ENCODE results near the gene ATPAF2.
A peak's percentile ranks its signal among the peaks of the same experiment; 100 is the strongest.

The ATPAF2 gene

DNA sequence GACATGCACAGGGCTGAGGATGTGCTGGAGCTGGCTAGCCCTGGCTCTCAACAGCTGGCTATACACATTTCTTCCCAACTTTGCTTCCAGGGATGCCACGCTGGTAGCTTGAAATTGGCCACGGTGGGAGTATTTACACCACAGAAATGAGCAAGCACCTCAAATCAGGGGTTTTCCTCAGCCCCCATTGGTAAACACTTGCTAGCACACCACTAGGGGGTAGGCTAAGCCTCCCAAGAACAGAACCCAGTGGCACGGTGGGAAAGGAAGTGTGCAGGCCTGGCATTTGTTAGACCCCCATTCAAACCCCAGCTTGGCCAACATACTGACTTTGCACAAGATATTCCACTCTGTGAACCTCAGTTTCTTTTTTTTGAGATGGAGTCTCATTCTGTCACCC, 53.4 kb downstream of the ATPAF2 start:
- no peak for DNase-seq (ENCODE audit: low read depth in 2 of 2)

GRCh38 chr17:17985153-17985552, 53.8 kb downstream of the ATPAF2 start:
- DNase-seq (ENCODE audit: low read depth in 2 of 2) = no peak

- DNase-seq (ENCODE audit: low read depth in 2 of 2) = no peak
These were observed 55.2 kb downstream of the ATPAF2 start for GRCh38 chr17:17983776-17984175.

DNA sequence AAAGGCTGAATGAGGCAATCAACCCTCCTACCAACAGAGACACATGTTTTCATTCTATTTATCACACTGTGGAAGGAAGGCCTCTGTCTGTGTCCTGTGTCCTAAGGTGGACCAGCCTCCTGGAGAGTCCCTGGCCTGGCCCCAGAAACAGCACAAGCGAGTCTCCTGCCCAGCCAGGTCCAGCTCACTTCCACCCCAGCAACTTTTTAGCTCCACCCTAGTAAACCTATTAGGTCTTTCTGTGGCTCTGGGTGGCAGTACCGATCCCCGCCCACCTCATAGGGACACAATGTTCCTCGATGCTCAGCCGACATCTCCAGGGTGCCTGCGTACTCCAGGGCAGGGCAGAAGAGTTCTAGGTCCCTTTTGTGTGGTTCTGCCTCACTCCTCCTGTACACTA, 55.6 kb downstream of the ATPAF2 start:
- no peak for DNase-seq (ENCODE audit: low read depth in 2 of 2)

- DNase-seq (ENCODE audit: low read depth in 2 of 2) = no peak
These were observed 56.2 kb downstream of the ATPAF2 start for GRCh38 chr17:17982801-17983200.

GRCh38 chr17:17981330-17981729, 57.6 kb downstream of the ATPAF2 start:
- no peak for DNase-seq (ENCODE audit: low read depth in 2 of 2)

DNA sequence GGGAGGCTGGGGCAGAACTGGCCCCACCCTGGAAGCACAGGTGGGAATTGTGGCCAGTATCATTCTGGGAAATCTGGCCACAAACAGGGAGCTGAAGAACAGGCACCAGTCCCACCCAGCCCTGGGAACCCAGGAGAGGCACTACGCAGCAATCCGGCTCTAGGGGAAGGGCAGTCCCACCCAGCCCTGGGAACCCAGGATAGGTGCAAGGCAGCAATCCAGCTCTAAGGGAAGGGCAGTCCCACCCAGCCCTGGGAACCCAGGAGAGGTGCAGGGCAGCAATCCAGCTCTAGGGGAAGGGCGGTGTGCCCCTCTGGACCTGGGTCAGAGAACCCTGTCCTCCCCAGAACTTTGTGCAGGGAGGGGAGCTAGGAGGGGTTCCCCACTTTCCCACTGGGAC, 59.2 kb downstream of the ATPAF2 start:
- no peak for DNase-seq (ENCODE audit: low read depth in 2 of 2)

DNA sequence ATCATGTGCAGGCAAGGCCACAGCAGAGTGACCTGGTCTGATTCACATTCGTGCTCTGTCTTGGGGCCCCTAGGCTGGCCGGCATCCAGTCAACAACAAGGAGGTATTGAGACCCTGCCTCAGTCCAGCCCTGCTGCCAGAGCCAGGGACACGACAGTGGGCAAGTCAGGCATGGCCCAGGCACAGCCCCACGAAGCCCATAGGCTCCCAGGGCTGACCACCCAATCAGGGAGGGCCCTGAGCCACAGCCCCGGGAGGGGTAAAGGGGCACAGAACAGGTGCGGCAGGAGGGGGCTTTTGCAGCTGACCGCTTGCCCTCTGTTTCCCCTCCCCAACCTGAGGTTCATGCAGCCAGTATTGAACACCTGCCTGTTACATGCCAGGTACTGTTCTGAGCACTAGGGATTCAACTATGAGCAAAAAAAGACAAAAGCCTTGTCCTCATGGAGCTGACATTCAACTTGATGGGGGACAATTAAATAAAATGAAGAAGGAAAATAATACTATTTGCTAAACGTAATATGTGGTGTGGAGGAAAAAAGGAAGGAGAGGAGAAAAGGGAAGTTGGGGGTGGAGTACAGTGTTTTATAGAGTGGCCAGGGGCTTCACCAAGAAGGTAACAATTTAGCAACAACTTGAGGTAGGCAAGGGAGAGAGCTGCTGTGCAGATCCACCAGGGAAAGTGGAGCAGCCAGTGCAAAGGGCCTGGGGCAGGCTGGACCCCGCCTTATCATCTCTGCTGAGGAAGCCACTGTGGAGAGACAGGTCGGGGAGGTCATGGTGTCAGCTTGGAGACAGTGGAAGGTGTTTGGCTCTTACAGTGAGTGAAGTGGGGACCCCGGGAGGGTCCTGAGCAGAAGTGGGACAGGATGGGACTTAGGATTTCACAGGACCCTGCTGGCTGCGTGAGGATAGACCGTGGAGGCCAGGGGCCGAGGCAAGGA, 60.2 kb downstream of the ATPAF2 start:
- no peak for DNase-seq (ENCODE audit: low read depth in 2 of 2)

GRCh38 chr17:17976931-17977570, 61.9 kb downstream of the ATPAF2 start:
- DNase-seq (ENCODE audit: low read depth in 2 of 2) = no peak

GRCh38 chr17:17975436-17975835, 63.5 kb downstream of the ATPAF2 start:
- DNase-seq (ENCODE audit: low read depth in 2 of 2) = no peak

DNA sequence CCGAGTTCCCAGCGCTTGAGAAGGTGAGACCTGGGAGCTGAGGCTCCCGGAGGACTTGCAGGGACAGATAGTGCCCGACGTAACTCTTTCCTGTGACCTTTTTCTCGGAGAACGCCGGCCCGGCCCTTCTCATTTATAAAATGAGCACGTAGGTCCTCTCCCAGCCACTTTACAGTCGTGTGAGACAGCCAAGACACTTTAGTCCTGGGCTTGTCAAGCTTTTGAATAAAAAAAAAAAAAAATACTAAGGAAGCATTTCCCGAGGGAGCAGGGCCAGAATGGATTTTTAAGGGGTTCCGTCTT, 66.1 kb downstream of the ATPAF2 start:
- no peak for DNase-seq (ENCODE audit: low read depth in 2 of 2)

GRCh38 chr17:17972126-17972951, 66.6 kb downstream of the ATPAF2 start, which contains the start of the genes DRC3 and TOM1L2:
TSS of gene DRC3 (plus strand) at chr17:17972862. CDS start at chr17:17977599, 4,737 bp downstream.
TSS of gene TOM1L2 (minus strand) at chr17:17972400. CDS start at chr17:17972313, 87 bp downstream.
- DNase-seq (ENCODE audit: low read depth in 2 of 2) = peak; percentile 99 to 100

DNA sequence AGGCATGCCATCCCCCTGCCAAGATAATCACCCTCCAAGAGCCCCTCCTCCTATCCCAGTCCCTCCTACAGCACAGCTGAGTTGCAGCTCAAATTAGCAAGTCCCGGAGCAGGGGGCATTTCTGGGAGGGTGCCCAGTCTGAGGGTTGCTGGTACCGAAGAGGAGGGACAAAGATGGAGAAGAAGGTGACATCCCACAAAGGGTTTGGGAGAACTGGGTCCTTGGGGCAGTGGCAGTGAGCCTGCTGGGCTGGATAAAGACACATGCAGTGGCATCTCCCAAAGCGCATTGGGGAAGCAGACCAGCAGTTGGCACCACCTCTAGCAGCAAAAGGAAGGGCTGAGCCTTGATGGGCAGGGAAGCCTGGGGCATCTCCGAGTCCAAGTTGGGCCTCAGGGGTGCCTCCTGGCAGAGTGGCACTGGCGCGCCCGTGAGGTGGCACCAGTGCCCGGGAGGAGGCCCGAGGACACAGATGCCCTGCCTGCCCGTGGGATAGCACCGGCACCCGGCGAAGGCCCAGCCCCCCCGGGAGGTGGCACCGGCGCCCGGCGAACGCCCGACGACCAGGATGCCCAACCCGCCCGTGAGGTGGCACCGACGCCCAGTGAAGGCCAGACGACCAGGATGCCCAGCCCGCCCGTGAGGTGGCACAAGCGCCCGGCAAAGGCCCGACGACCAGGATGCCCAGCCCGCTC, 67.4 kb downstream of the ATPAF2 start:
- no peak for DNase-seq (ENCODE audit: low read depth in 2 of 2)

GRCh38 chr17:17970699-17971430, 68.1 kb downstream of the ATPAF2 start:
- DNase-seq (ENCODE audit: low read depth in 2 of 2) = no peak

Measured in stimulated activated CD4-positive, alpha-beta T cell treated with anti-CD3 and anti-CD28 coated beads, Interleukin-12 subunit alpha, Interleukin-12 subunit beta, amount 100 ng/mL, for 24 hours (primary cell).